ENCODE measurements around the gene TMEM44.
"Not testable (repeated sequence)": the region's sequence is repeated elsewhere in the genome, so short reads cannot be mapped to it uniquely, and the experiment has no call there.

The TMEM44 gene

GRCh38 chr3:194549853-194550252, 83.4 kb downstream of the TMEM44 start:
- DNase-seq: no peak

- DNase-seq: no peak
These were observed 84.6 kb downstream of the TMEM44 start for GRCh38 chr3:194548346-194549321.

GRCh38 chr3:194547042-194547441, 86.2 kb downstream of the TMEM44 start:
- no peak for DNase-seq

GRCh38 chr3:194545538-194545937, 87.7 kb downstream of the TMEM44 start:
- DNase-seq: not testable (repeated sequence)

GRCh38 chr3:194543550-194543949, 89.7 kb downstream of the TMEM44 start:
- DNase-seq: no peak

GRCh38 chr3:194541483-194541882, 91.7 kb downstream of the TMEM44 start:
- no peak for DNase-seq

GRCh38 chr3:194540274-194540905, 92.8 kb downstream of the TMEM44 start:
- peak; percentile 52 for DNase-seq

- DNase-seq: no peak
These were observed 93.7 kb downstream of the TMEM44 start for GRCh38 chr3:194539498-194539897.

GRCh38 chr3:194537732-194538247, 95.4 kb downstream of the TMEM44 start:
- DNase-seq: peak; percentile 32
